Medulla oblongata (tissue), 1 donor: ENCODE data around the gene CDX4.
A peak's percentile ranks its signal among the peaks of the same experiment; 100 is the strongest.
"Not testable (repeated sequence)": the region's sequence is repeated elsewhere in the genome, so short reads cannot be mapped to it uniquely, and the experiment has no call there.

Experiments used
- DNase-seq: peaks from one replicate; pipeline ENCODE4 v3.0.0-alpha.2; 2015; ENCODE audit errors: extremely low spot score

CDX4 gene

GRCh38 chrX:73446831-73447230 lies at the start of gene CDX4:
Gene CDX4, plus strand, starts transcription at chrX:73447053. Its CDS starts 201 bp downstream, at chrX:73447254.
- no peak for DNase-seq

- no peak for DNase-seq
These were observed 48.5 kb upstream of the CDX4 start for GRCh38 chrX:73398185-73398914.

- DNase-seq = no peak
These were observed 46.6 kb upstream of the CDX4 start for GRCh38 chrX:73400136-73400748.

- no peak for DNase-seq
These were observed 45.1 kb upstream of the CDX4 start for GRCh38 chrX:73401591-73402266.

GRCh38 chrX:73412930-73413329 lies 33.9 kb upstream of the CDX4 start:
- DNase-seq = no peak

- no peak for DNase-seq
These were observed 500 bp downstream of the CDX4 start for GRCh38 chrX:73447311-73447794.

GRCh38 chrX:73448379-73448778 lies 1.5 kb downstream of the CDX4 start:
- DNase-seq = no peak

- DNase-seq = no peak
These were observed 8.3 kb downstream of the CDX4 start for GRCh38 chrX:73455171-73455570.

GRCh38 chrX:73457306-73457705 lies 10.5 kb downstream of the CDX4 start:
- no peak for DNase-seq

GRCh38 chrX:73468376-73468775 lies 21.5 kb downstream of the CDX4 start:
- no peak for DNase-seq

- peak; percentile 74 for DNase-seq
These were observed 32.1 kb downstream of the CDX4 start for GRCh38 chrX:73478961-73479360.

- no peak for DNase-seq
These were observed 34.7 kb downstream of the CDX4 start for GRCh38 chrX:73481521-73481920.

- DNase-seq = no peak
These were observed 43.8 kb downstream of the CDX4 start for GRCh38 chrX:73490661-73491060.

- DNase-seq = not testable (repeated sequence)
These were observed 45.3 kb downstream of the CDX4 start for GRCh38 chrX:73492178-73492577.
